CD4-positive, alpha-beta T cell treated with Interleukin-17A for 1 hour (primary cell): Measurements from ENCODE around the gene SYNE3.
A peak's percentile ranks its signal among the peaks of the same experiment; 100 is the strongest.

Experiments
- DNase-seq: peaks from one replicate; pipeline ENCODE4 v3.0.0-alpha.2; 2020

Gene SYNE3

DNA sequence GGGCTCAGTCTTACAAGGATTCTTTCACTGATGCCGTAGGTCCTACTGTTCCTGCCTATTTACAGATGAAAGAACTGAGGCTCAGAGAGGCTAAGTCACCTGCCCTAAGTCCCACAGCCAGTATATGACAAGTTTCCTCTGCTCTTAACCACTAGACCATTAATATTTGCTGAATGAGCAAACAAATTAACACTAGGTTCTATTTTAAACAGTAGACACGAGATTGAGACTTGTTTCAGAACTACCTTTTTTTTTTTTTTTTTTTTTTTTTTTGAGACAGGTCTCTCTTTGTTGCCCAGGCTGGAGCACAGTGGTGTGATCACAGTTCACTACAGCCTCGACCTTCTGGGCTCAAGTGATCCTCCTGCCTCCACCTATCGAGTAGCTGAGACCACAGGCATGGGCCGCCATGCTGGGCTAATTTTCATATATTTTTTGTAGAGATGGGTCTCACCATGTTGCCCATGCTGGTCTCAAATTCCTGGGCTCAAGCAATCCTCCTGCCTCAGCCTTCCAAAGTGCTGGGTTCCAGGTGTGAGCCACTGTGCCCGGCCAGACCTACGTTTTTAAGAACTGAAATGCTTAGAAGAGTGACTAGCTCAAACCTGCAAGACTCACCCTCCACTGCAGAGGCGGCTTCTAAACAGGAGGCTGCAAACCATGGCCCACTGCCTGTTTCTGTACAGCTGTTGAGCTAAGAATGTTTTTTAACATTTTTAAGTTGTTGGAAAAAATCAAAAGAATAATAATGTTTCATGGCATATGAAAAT, 12.9 kb downstream of the SYNE3 start:
- no peak for DNase-seq

DNA sequence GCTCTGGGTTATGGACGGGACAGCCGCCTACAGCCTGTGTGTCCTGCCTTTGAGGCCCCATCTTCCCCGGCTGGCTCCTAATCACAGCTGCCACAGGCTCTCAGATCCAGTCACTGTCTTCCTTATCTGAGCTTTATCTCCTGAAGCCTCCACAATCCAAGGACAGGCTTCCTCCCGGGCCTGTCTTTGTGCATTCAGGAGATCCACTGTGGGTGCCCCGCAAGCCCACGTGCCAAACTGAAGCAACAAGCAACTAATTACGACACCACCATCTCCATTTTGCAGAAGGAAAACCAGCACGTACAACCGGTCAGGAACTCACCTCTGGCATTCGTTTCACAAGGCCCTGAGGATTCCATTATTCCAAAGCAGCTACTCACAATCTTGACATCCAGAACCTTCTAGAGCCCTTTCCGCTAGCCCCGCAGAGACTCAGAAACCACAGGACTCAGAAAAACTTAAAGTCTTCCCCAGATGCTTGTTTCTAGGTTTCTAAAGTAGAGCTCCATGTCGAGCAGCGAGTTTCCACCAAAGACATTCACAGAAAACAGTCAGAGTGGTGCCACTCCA, 14.0 kb downstream of the SYNE3 start:
- no peak for DNase-seq

DNA sequence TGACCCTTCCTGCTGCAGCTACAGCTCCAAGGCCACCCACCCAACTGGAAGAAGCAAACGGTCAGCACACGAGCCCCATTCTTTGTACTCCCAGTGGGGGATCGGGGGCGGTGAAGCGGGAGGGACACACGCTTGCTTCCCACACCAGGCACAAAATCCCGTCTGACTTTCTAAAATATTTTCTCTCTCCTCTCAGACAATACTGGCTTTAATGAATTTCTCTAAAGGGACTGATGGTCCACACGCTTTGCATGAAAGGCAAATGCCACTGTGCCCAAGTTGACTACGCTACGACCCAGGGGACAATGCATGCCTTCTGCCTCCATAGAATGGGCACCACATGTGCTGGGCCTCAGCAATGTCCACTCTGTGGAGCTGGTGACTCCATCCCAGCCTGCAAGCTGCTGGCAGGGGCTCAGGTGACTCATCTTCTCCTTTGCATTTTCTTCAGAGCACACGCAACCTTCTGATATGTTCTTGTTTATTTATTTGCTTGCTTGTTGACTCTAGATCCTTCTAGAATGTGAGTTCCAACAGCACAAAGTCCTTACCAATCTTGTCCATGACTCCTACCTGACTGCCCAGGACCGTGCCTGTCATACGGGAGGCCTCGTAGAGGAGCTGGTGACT, 15.6 kb downstream of the SYNE3 start:
- DNase-seq = no peak

DNA sequence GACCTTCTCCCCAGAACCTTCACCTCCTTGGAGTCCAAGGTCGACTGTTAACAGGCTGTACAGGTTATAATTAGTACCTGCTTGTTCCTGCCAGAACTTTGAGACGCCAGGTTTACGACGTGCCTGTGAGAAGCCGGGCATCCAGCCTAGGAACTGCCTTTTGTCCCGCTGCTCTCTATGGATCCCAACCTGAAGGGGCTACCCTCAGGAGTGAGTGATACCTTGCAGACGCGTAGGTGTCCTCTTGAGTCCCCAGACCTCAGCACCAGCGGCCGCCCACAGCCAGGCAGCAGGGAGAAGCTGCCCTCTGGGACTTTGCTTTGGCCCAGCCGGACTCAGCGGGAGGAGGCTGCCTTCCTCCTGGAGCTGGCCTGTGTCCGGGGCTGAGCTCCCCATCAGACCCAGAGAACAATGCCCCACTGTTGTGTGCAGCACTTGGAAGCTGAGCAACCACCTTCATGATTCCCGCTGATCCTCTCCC, 16.2 kb downstream of the SYNE3 start:
- no peak for DNase-seq

DNA sequence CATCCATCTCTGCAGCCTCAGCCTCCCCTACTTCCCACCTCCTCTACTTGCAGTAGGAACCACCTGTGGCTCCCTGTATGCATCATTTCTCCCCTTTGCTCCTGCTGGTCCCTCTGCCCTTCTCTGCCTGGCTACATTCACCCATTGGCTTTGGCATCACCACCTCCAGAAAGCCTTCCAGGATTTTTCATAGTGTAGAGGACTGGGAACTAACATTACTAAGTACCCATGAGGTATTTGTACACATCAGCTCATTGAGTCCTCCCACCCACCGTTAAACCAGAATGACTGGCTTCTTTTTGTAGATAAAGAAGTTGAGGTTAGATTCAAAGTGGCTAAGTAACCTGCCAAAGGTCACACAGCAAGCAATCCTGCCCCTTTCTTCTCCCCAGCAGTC, 17.1 kb downstream of the SYNE3 start:
- no peak for DNase-seq

DNA sequence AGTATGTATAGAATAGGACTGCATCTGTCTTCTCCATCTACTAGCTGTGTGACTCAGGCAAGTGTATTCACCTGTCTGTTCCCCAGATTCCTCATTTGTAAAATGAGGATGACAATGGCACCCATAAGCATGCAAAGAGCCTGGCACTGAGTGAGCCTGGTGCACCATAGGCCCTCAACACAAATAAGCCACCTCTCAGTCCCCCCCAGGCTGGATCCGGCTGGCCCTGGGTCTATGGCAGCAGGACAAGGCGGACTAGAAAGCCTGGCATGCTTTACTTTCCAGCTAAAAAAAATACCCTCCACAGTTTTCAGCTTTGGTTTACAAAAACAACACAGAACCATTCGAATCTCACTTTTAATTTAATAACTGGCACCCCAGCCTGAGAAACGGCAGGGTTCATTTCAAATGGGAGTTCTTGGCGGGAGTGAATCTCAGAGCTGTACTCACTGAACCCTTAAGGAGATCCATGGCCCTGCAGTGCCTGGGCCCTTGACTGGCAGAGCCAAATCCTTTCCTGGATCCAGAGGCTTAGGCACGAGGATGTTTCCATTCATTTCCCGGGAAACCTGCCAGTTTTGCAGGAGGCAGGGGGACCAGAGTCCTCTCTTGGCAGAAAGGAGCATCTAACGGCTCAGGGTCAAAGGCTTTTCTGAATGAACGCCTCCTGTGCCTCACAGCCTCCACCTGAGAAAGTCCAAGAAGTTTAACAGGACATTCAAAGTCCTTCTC, 17.7 kb downstream of the SYNE3 start:
- DNase-seq = no peak

DNA sequence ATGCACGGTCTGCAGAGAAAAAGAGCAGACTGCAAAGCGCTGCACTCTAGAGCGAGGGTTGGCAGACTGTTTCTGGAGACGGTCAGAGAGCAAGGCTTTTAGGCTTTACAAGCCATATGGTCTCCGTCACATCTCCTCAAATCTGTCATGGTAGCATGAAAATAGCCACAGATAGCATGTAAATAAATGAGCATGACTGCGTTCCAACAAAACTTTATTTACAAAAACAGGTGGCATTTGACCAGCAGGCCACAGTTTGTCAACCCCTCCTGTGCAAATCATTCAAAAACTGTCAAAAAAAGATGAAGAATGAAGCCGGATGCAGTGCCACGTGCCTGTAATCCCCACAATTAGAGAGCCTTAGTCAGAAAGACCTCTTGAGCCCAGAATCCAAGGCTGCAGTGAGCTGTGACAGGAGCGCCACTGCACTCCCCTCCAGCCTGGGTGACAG, 18.9 kb downstream of the SYNE3 start:
- DNase-seq = no peak

DNA sequence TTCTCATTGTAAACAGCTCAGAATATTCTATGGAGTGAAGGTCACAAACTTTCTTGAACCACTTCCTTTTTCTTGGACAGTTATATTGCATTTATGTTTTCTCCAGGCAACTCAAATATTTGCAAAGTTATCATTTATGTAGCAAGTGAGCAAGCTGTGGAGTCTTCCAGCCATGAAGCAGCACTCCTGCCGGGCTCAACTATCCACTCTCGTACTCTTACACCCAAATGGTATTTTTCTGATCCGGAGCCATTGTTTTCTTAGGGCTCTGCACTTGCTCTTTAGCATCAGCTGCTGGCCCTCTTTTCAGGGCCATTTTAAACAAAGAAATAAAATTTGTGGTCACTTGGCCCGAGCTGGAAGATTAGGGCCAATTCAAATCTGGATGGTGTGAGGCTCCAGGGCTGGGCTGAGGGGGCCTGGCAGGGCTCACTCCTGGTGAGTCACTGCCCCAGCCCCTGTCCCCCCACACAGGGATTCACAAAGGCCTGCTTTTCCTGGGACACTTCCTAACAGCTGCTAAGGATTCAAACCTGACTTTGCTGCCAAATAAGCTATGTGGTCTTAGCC, 19.7 kb downstream of the SYNE3 start:
- no peak for DNase-seq

DNA sequence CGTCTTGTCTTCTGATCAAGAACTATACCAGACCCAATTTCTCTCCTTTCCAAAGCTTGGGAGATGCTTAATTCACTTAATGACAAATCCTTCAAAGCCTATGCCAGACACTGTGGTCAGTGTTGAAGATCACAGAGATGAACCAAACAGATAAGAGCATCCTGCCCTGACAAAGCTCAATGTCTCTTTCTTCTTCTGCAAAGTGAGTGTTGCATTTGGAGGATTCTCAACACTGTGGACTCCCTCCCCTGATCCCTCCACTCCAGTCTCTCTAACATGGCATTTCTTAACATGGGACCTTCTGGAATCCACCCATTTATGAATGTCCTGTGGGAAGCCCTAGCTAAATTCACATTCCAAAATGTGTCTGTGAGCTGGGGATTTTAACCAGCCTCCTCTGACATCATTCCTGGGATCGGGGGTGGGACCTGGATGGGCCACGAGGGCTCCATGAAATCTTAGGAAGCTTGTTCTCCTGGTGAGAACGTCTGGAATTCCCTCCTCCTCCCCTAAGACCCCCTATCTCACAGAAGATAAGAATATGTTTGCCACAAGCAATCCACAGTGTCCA, 20.3 kb downstream of the SYNE3 start:
- DNase-seq = peak; percentile 44

DNA sequence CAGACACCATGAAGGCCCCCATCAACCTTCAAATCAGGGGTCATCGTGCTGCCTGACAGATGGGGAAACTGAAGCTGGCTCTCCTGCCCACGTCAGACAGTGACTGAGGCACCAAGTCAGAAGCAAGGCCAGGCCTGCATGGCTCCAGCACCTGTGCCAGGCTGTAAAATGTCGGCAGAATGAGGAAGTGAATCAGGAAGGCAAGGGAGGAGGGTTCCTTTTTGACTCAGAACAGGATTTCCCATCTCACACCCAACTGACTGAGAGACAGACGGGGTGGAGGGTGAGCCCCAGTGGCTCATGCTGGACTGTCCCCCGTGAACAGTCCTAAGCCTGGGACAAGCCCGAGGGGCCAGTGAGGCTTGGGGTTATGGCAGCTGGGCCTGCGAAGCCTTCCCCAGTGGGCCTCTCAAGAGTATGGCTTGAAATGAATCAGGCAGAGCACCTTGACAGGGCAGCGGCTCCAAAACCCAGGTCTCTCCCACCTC, 20.9 kb downstream of the SYNE3 start:
- DNase-seq = peak; percentile 44

DNA sequence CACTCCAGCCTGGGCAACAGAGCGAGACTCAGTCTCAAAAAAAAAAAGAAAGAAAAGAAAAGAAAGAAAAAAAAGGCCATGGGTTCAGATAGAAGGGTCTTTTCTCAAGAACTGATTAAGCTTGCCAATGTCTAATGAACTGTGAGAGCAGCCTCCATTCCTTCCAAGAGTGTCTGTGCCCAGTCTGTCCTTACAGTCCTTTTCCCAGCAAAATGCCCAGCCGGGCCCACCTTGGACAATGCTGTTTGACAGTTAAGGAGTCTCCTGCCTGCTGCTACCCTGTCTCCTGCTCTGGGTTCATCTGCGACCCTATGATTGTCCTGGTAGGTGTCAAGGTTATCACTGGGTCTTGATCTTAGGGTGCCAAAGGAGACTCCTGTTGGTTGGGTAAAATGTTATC, 21.4 kb downstream of the SYNE3 start:
- no peak for DNase-seq

DNA sequence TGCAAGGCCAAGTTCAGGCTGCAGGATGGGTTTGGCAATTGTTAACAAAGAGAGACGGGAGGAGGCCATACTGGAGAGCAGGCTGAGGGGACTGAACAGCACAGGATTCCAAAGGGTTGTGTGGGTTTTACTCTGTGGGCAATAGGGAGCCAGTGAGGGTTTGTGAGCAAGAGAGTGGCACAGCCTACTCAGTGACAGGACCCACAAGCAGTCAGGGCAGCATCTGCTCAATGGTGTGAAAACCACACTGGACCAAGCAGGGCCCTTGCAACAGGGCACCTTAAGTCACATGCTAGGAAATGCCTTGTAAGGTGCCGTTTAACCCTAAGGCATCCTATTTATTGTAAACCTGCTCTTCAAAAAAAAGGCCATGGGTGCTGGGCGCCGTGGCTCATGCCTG, 22.0 kb downstream of the SYNE3 start:
- DNase-seq = no peak

DNA sequence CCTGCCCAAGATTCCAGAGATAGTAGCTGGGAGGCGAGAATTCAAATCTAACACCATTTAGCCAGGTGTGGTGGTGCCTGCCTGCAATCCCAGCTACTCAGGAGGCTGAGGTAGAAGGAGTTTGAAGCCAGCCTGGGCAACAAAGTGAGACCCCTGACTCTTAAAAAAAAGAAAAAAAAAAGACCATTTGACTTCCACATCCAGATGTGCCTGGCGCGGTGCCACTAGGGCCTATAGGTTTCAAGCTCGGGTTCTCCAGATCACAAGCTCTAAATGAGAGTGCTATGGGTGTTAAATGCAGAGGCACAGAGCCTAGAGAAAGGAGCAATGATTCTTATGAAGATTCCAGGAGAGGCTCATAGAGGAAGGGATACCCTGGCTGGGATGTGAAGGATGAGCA, 22.5 kb downstream of the SYNE3 start:
- DNase-seq = no peak

DNA sequence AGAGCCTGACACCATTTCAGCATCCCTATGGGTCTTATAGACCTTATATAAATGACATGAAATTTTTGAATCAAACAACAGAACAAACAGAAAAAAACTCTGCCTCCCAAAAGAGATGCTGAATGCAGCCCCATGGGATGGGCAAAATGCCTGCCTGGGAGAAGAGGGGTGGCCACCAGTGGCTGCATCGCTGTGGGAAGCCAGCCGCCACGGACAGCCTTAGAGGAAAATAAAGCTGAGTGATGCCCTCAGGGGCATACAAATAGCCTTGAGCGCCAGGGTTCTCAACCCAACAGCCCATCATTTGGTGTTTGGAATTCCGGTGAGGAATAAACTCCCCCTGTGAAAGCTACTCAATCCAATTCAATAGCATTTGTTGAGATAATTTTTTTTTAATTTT, 22.9 kb downstream of the SYNE3 start:
- no peak for DNase-seq

DNA sequence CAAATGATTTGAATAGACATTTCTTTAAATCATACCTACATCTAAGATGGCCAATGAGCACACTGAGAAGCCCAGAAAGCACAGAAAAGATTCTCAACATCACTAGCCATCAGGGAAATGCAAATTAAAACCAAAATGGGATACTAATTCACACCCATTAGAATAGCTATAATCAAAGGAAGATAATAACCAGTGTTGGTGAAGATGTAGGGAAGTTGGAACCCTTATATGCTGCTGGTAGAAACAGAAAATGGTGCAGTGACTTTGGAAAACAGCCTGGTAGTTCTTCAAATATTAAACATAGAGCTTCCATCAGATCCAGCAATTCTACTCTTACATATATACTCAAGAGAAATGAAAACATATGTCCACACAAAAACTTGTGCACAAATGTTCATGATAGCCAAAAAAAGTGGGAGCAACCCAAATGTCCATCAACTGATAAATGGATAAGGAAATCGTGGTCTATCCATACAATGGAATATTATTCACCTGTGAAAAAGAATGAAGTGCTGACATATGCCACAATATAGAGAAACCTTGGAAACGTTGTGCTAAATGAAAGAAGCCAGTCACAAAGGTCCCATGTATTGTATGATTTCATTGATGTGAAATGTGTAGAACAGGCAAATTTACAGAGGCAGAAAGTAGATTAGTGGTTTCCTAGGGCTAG, 24.4 kb downstream of the SYNE3 start:
- DNase-seq = no peak

DNA sequence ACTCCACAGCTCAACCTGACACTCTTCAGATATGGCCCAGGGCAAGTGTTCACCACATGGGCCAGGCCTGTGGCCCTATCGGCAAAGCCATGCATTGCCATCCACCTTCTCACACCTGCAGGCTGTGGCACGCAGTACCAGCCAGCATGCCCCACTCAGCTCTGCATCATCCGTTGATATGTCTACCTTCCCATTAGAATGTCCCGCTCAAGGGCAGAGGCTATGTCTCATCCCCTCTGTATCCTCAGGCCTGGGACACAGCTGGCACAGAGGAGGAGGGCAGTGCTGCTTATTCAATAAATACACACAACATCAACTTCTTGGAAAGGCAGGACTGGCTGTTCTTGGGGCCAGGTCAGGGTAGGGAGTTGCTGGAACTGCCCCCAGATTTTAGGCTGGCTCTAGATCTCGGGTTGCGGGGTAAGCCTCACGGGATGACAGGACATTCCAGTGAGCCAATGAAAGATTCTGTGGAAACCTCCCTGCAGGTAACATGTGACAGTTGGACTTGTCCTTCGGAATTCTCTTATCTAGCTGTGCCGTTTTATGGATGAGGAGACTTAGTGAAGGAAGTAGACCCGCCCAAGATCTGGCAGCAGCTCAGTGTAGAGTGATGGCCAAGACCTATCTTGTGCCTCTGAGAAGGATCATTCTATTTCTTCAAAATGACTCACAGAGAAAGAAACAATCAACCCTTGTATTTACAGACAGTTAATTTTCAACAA, 25.6 kb downstream of the SYNE3 start:
- no peak for DNase-seq

DNA sequence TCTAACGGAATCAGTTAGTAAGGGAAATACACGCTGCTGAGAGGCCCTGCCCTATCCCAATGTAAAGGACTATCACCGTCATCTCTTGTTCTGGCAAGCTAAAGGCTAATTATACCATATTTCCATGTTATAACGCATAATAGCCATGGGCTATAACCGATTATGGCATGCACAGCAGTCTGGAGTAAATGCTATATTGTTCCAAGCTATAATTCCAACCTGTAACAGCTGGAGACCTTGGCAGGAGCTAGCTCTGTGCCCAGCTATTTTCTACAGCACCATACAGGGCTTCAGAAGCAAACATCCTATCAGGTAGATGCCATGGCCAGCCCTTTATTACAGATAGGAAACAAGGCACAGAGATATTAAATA, 26.3 kb downstream of the SYNE3 start:
- no peak for DNase-seq

DNA sequence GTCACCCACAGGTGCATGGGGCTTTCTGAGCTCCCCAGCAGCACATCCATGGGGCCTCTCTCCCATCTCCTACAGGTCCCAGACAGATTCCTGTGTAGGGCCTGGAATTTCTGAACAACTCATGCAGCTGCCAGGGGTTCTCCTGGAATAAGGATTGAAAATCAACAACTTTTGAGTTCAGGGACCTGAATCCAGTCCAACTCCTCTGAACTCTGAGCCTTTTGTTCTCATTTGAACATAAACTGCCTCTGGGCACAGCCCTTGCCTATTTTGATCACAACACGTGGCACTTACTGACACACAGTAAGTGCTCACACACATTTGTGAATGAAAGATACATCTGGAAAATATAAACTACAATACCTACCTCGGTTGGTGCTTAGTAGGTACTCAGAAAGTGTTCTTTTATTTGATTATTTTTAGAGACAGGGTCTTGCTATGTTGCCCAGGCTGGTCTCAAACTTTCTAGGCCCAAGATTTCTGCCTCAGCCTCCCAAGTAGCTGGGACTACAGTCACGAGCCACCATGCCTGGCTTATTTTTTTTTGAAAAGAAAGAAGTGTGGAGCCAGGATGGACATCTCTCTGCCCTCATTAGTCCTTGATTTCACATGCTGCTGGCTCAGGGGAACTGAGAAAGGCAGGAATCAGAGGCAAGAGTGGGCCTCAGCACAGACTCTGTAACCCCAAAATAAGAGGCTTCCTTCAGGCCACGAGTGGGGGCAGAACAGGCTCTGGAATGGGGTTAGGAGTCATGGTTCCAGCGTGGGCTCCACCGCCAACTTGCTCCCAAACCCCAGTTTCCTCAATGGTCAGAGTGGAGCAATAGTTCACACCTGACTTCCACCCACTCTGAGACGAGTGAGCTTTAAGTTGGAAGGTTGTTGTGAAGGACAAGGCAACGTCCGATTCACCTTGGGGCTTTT, 27.0 kb downstream of the SYNE3 start:
- DNase-seq = no peak

DNA sequence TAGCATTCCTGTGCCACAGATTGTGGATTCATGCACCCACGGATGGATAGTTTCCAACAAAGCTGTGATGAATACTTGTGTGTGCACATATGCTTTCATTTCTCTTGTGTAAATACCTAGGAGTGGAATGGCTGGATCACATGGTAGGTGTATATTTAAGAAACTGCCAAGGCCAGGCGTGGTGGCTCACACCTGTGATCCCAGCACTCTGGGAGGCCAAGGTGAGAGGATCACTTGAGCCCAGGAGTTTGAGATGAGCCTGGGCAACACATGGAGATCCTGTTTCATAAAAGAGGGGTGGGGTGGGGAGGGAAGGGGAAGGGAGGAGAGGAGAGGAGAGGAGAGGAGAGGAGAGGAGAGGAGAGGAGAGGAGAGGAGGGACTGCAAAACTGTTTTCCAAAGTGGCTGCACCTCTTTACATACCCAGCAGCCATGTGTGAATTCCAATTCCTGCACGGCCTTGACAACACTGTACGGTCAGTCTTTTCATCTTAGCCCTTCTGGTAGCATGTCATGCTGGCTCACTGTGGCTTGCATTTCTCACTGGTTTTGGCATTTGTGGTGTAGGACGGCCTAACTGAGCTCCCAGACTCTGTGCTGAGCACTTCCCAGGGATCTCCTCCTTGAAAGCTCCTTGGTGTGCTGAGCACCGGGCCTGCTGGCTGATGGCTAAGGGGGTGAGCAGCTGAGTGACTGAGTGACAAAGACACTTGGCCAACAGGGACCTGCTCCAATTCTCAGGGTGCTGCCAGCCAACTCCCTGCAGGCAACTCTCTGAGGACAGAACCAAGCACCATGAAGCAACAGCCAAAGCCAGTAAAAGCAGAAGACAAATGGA, 27.9 kb downstream of the SYNE3 start:
- DNase-seq = no peak
